Measurements from ENCODE around the gene RALB.

RALB gene

GRCh38 chr2:120294008-120294340 lies 41.3 kb downstream of the RALB start:
- H3K4me3 ChIP-seq = no peak overlapping the region
- TF ChIP-seq CTCF (IDR thresholded peaks at IDR 0.05) = no peak
- no peak overlapping the region for H3K27ac ChIP-seq
- DNase-seq (ENCODE audit: low spot score) = no peak

- no peak for TF ChIP-seq CTCF (IDR thresholded peaks at IDR 0.05)
- no peak overlapping the region for H3K27ac ChIP-seq
- no peak overlapping the region for H3K4me3 ChIP-seq
- no peak for DNase-seq (ENCODE audit: low spot score)
These were observed 45.7 kb downstream of the RALB start for GRCh38 chr2:120298173-120298835.

GRCh38 chr2:120299004-120299403 lies 46.4 kb downstream of the RALB start:
- no peak overlapping the region for H3K27ac ChIP-seq
- TF ChIP-seq CTCF (IDR thresholded peaks at IDR 0.05) = no peak
- no peak overlapping the region for H3K4me3 ChIP-seq
- DNase-seq (ENCODE audit: low spot score) = no peak

DNA sequence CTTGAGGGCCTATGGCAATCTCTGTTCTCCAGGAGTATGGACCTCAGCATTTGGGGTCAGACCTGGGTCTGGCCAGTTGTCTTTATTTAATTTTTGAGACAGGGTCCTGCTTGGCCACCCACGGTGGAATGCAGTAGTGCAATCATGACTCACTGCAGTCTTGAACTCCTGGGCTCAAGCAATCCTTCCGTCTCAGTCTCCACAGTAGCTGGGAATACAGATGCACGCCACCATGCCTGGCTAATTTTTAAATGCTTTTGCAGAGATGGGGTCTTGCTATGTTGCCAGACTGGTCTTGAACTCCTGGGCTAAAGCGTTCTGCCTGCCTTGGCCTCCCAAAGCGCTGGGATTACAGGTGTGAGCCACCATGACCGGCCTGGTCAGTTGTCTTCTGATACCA lies 46.9 kb downstream of the RALB start:
- H3K27ac ChIP-seq = no peak overlapping the region
- TF ChIP-seq CTCF (IDR thresholded peaks at IDR 0.05) = no peak

GRCh38 chr2:120300385-120300784 lies 47.7 kb downstream of the RALB start:
- no peak overlapping the region for H3K27ac ChIP-seq
- TF ChIP-seq CTCF (IDR thresholded peaks at IDR 0.05) = no peak
- H3K4me3 ChIP-seq = no peak overlapping the region
- DNase-seq (ENCODE audit: low spot score) = no peak

More for the DNA sequence above, 46.9 kb downstream of the RALB start:
- no peak for DNase-seq (ENCODE audit: low spot score)
- no peak overlapping the region for H3K4me3 ChIP-seq

- H3K4me3 ChIP-seq = no peak overlapping the region
- no peak for DNase-seq (ENCODE audit: low spot score)
- no peak for TF ChIP-seq CTCF (IDR thresholded peaks at IDR 0.05)
- H3K27ac ChIP-seq = no peak overlapping the region
These were observed 48.6 kb downstream of the RALB start for GRCh38 chr2:120301284-120301683.

GRCh38 chr2:120302301-120302700 lies 49.6 kb downstream of the RALB start:
- no peak for DNase-seq (ENCODE audit: low spot score)

More at GRCh38 chr2:120302301-120302700, 49.6 kb downstream of the RALB start:
- TF ChIP-seq CTCF (IDR thresholded peaks at IDR 0.05) = no peak
- Histone ChIP-seq H3K4me3 (no peak overlapping the region), H3K27ac (no peak overlapping the region)

Measured in coronary artery (tissue), 2 donors.